Memory B cell (primary cell): ENCODE data around the gene FAF2.

Experiments used
- ATAC-seq: fragments of 150-1000 bp; cut with Tn5 transposase; 2 replicates; pipeline ENCODE4 v1.10.0; 2021; ENCODE audit warnings: low read depth, mild to moderate bottlenecking, moderate library complexity
- DNase-seq, 2 donors: peaks; one replicate each; pipeline ENCODE4 v3.0.0; 2022; ENCODE audit warnings: low spot score in 2 of 2
- H3K27ac Mint-ChIP-seq: one replicate; pipeline ENCODE4 v1.8.0; 2022; ENCODE audit warnings: mild to moderate bottlenecking, moderate library complexity, mixed read lengths
- H3K27me3 Mint-ChIP-seq: one replicate; pipeline ENCODE4 v1.8.0; 2022; ENCODE audit warnings: mixed read lengths
- H3K36me3 Mint-ChIP-seq: one replicate; pipeline ENCODE4 v1.8.0; 2022; ENCODE audit warnings: mild to moderate bottlenecking, mixed read lengths
- H3K4me1 Mint-ChIP-seq: one replicate; pipeline ENCODE4 v1.8.0; 2022; ENCODE audit warnings: mixed read lengths
- H3K4me3 Mint-ChIP-seq: one replicate; pipeline ENCODE4 v1.8.0; 2022; ENCODE audit warnings: mild to moderate bottlenecking, moderate library complexity, mixed read lengths
- H3K9me3 Mint-ChIP-seq: one replicate; pipeline ENCODE4 v1.8.0; 2022; ENCODE audit warnings: mixed read lengths

FAF2 gene

GRCh38 chr5:176530983-176531901 lies 83.1 kb downstream of the FAF2 start:
- Mint-ChIP-seq H3K9me3 (no peaks in the 10 kb centered on the region), H3K4me3 (peak overlapping the region; percentile 65), H3K27me3 (no peaks in the 10 kb centered on the region), H3K36me3 (peaks cover 23% of the 10 kb centered on the region), H3K4me1 (peaks cover 49% of the 10 kb centered on the region), H3K27ac (no peak overlapping the region)
- no peak for DNase-seq
- ATAC-seq, result no peak

- H3K4me1 Mint-ChIP-seq, result peaks cover 49% of the 10 kb centered on the region
- no peak overlapping the region for H3K27ac Mint-ChIP-seq
- no peaks in the 10 kb centered on the region for H3K27me3 Mint-ChIP-seq
- H3K4me3 Mint-ChIP-seq, result no peak overlapping the region
- ATAC-seq (no peak), DNase-seq (no peak)
- peaks cover 22% of the 10 kb centered on the region for H3K36me3 Mint-ChIP-seq
- H3K9me3 Mint-ChIP-seq, result no peaks in the 10 kb centered on the region
Measured at GRCh38 chr5:176531902-176532493, 83.8 kb downstream of the FAF2 start.

- H3K9me3 Mint-ChIP-seq, result no peaks in the 10 kb centered on the region
- H3K36me3 Mint-ChIP-seq, result peaks cover 22% of the 10 kb centered on the region
- ATAC-seq, result no peak
- no peaks in the 10 kb centered on the region for H3K27me3 Mint-ChIP-seq
- no peak overlapping the region for H3K27ac Mint-ChIP-seq
- no peak for DNase-seq
- peaks cover 49% of the 10 kb centered on the region for H3K4me1 Mint-ChIP-seq
- peak overlapping the region; percentile 97 for H3K4me3 Mint-ChIP-seq
Measured at GRCh38 chr5:176532795-176533194, 84.6 kb downstream of the FAF2 start.

- Mint-ChIP-seq H3K4me3 (peak overlapping the region; percentile 97), H3K36me3 (peaks cover 19% of the 10 kb centered on the region), H3K4me1 (peaks cover 50% of the 10 kb centered on the region), H3K27me3 (no peaks in the 10 kb centered on the region), H3K27ac (peak overlapping the region; percentile 97), H3K9me3 (no peaks in the 10 kb centered on the region)
- DNase-seq (no peak), ATAC-seq (no peak)
Measured at GRCh38 chr5:176533390-176533789, 85.2 kb downstream of the FAF2 start.

- Mint-ChIP-seq H3K9me3 (no peaks in the 10 kb centered on the region), H3K4me1 (peaks cover 46% of the 10 kb centered on the region), H3K27ac (peak overlapping the region; percentile 97), H3K4me3 (peak overlapping the region; percentile 97), H3K36me3 (peaks cover 18% of the 10 kb centered on the region), H3K27me3 (no peaks in the 10 kb centered on the region)
- DNase-seq (no peak), ATAC-seq (no peak)
Measured at GRCh38 chr5:176533894-176534611, 85.9 kb downstream of the FAF2 start.

GRCh38 chr5:176534640-176535039 lies 86.5 kb downstream of the FAF2 start:
- no peaks in the 10 kb centered on the region for H3K9me3 Mint-ChIP-seq
- DNase-seq (no peak), ATAC-seq (no peak)
- H3K27ac Mint-ChIP-seq, result peak overlapping the region; percentile 97
- H3K4me1 Mint-ChIP-seq, result peaks cover 42% of the 10 kb centered on the region
- peak overlapping the region; percentile 97 for H3K4me3 Mint-ChIP-seq
- no peaks in the 10 kb centered on the region for H3K27me3 Mint-ChIP-seq
- peaks cover 13% of the 10 kb centered on the region for H3K36me3 Mint-ChIP-seq

GRCh38 chr5:176535101-176535663 lies 87.0 kb downstream of the FAF2 start:
- Mint-ChIP-seq H3K27ac (peak overlapping the region; percentile 97), H3K4me3 (peak overlapping the region; percentile 97), H3K27me3 (no peaks in the 10 kb centered on the region), H3K36me3 (peaks cover 10% of the 10 kb centered on the region), H3K9me3 (no peaks in the 10 kb centered on the region), H3K4me1 (peaks cover 42% of the 10 kb centered on the region)
- no peak for DNase-seq
- ATAC-seq, result no peak

GRCh38 chr5:176535664-176536131 lies 87.5 kb downstream of the FAF2 start:
- Mint-ChIP-seq H3K9me3 (no peaks in the 10 kb centered on the region), H3K4me3 (peak overlapping the region; percentile 97), H3K4me1 (peaks cover 43% of the 10 kb centered on the region), H3K36me3 (peaks cover 8% of the 10 kb centered on the region), H3K27me3 (no peaks in the 10 kb centered on the region), H3K27ac (peak overlapping the region; percentile 97)
- ATAC-seq (no peak), DNase-seq (no peak)

GRCh38 chr5:176536132-176536901 lies 88.1 kb downstream of the FAF2 start:
- H3K4me1 Mint-ChIP-seq, result peaks cover 40% of the 10 kb centered on the region
- peak; percentile 55 to 67 for DNase-seq
- H3K4me3 Mint-ChIP-seq, result peak overlapping the region; percentile 97
- no peaks in the 10 kb centered on the region for H3K9me3 Mint-ChIP-seq
- peak overlapping the region; percentile 97 for H3K27ac Mint-ChIP-seq
- H3K27me3 Mint-ChIP-seq, result no peaks in the 10 kb centered on the region
- ATAC-seq, result peak; percentile 21
- peaks cover 5% of the 10 kb centered on the region for H3K36me3 Mint-ChIP-seq

GRCh38 chr5:176536902-176537553 lies 88.8 kb downstream of the FAF2 start, which contains the start of gene RNF44:
Gene RNF44, minus strand, starts transcription at chr5:176537402. Its CDS starts 4,930 bp downstream, at chr5:176532472.
- Mint-ChIP-seq H3K4me3 (peak within 1 kb of the TSS; percentile 97), H3K27me3 (no peaks in the 10 kb centered on the region), H3K4me1 (peaks cover 44% of the 10 kb centered on the region), H3K9me3 (no peaks in the 10 kb centered on the region), H3K27ac (peak within 1 kb of the TSS; percentile 97), H3K36me3 (peaks cover 4% of the 10 kb centered on the region)
- DNase-seq (peak in 1 of 2 donors; percentile 98), ATAC-seq (peak; percentile 67)

GRCh38 chr5:176537554-176538229 lies 89.5 kb downstream of the FAF2 start:
- H3K36me3 Mint-ChIP-seq, result peaks cover 4% of the 10 kb centered on the region
- peak overlapping the region; percentile 97 for H3K27ac Mint-ChIP-seq
- H3K4me1 Mint-ChIP-seq, result peaks cover 49% of the 10 kb centered on the region

GRCh38 chr5:176538230-176538988 lies 90.2 kb downstream of the FAF2 start:
- H3K9me3 Mint-ChIP-seq, result no peaks in the 10 kb centered on the region
- no peaks in the 10 kb centered on the region for H3K27me3 Mint-ChIP-seq
- peak overlapping the region; percentile 97 for H3K4me3 Mint-ChIP-seq
- ATAC-seq (no peak), DNase-seq (no peak)
- peaks cover 4% of the 10 kb centered on the region for H3K36me3 Mint-ChIP-seq
- H3K27ac Mint-ChIP-seq, result peak overlapping the region; percentile 97
- peaks cover 46% of the 10 kb centered on the region for H3K4me1 Mint-ChIP-seq

More at GRCh38 chr5:176537554-176538229, 89.5 kb downstream of the FAF2 start:
- peak; percentile 74 for ATAC-seq
- H3K4me3 Mint-ChIP-seq, result peak overlapping the region; percentile 97
- no peaks in the 10 kb centered on the region for H3K9me3 Mint-ChIP-seq
- H3K27me3 Mint-ChIP-seq, result no peaks in the 10 kb centered on the region
- peak; percentile 95 for DNase-seq
